ENCODE measurements around the gene HEXD.

Gene HEXD

GRCh38 chr17:82461827-82462524 is 43.8 kb downstream of the HEXD start:
- no peak for FAIRE-seq

GRCh38 chr17:82463391-82463790 is 45.2 kb downstream of the HEXD start:
- no peak for FAIRE-seq

DNA sequence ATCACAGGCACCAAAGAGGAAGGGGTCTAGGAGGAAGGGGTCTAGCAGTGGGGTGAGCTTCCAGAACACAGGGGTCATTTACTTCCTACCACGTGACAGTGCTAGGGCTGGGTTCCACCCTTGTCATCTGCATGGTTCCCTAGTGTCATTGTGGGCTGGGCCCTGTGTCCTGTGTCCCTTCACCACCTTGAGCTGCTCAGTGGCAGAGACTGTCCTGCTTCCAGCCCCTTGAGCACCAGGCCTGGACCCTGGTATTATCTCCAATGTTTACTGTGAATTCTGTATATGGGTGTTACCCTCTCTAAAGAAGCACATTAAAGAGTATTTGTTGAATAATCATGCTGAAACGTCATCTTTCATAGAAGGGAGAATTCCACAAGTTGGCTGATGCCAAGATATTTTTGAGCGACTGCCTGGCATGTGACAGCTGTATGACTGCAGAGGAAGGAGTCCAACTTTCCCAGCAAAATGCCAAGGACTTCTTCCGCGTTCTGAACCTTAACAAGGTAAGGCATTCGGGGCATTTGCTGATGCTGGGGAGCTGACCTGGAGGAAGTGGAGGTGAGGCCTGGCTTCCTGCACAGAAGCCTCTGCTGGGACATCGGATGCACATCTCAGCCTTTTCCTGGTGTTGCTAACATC is 45.9 kb downstream of the HEXD start:
- FAIRE-seq = no peak

- FAIRE-seq = no peak
Measured at GRCh38 chr17:82464567-82464929, 46.4 kb downstream of the HEXD start.

GRCh38 chr17:82465023-82465603 is 47.0 kb downstream of the HEXD start:
- FAIRE-seq = no peak

- no peak for FAIRE-seq
Measured at GRCh38 chr17:82468692-82469091, 50.5 kb downstream of the HEXD start.

- no peak for FAIRE-seq
Measured at GRCh38 chr17:82470065-82470464, 51.9 kb downstream of the HEXD start.

GRCh38 chr17:82474223-82475010 is 56.3 kb downstream of the HEXD start:
- FAIRE-seq = no peak

GRCh38 chr17:82475458-82475857 is 57.3 kb downstream of the HEXD start:
- no peak for FAIRE-seq

DNA sequence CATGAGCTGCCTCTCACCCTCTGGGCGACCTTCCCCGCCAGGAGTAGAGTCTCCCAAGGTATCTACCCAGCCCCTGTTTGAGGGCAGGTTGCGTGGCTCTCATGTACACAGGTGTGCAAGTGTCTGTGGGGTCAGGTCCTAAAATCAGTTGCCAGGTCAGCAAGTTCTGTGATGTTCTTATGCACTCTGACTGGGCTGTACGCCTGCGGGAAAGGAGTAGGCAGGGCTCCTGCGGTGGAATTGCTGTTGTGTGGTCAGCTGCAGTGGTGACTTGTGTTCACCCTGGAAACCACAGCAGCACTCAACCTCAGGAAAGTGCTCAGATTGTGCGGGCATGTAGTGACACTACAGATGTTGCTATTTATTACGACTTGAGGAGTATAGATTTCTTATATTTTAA is 59.8 kb downstream of the HEXD start:
- no peak for FAIRE-seq

DNA sequence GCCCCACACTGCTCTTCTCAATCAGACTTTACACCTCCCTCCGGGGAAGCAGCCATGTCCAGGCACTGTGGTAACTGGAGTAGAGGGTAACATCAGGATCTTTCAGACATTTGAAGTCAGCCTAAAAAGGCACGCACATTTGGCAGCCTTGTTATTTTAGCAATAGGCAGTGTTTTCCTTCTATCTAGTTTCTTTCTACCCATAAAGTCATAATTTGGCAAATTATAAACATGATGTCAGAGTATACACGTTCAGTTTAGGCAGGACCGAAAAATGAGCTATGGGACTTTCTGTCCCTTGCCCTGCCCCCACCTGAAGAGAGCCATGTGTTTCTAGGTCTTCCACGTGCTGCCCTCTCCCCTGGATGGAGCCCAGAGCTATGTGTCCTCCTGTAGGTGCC is 61.5 kb downstream of the HEXD start:
- FAIRE-seq = no peak

GRCh38 chr17:82480318-82480717 is 62.2 kb downstream of the HEXD start:
- no peak for FAIRE-seq

GRCh38 chr17:82483204-82483660 is 65.1 kb downstream of the HEXD start:
- no peak for FAIRE-seq

- FAIRE-seq = no peak
Measured at GRCh38 chr17:82483836-82484235, 65.7 kb downstream of the HEXD start.

GRCh38 chr17:82486231-82487094 is 68.3 kb downstream of the HEXD start:
- no peak for FAIRE-seq

- FAIRE-seq = no peak
Measured at GRCh38 chr17:82487910-82488309, 69.8 kb downstream of the HEXD start.

- FAIRE-seq = no peak
Measured at GRCh38 chr17:82489117-82489516, 71.0 kb downstream of the HEXD start.

GRCh38 chr17:82489851-82490511 is 71.8 kb downstream of the HEXD start:
- FAIRE-seq = no peak

GRCh38 chr17:82490512-82491195 is 72.5 kb downstream of the HEXD start:
- FAIRE-seq = no peak

- FAIRE-seq = no peak
Measured at GRCh38 chr17:82491196-82491530, 73.0 kb downstream of the HEXD start.

DNA sequence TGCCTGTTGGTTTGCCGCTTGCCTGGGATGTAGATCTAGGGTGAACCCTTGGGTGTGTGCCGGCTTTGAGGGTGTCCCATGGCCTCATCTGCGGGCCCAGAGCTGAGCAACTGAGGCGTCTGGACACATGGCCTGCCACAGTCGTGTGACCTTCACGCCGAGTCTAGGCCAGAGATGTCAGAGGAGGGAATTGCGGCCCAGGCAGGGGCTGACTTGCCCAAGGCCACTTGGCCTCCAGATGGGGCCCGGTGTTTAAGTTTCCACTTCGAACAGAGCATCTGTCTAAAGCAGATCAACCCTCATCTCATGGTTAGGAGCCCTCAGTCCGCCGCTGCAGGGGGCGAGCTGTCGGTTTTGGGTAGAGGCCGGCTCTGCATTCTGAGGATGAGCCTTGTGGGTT is 73.4 kb downstream of the HEXD start:
- FAIRE-seq = no peak

All from islet of Langerhans (tissue), 1 donor.